ENCODE results near the gene MPZL3. TPM values are rescaled to one million over a fixed set of nuclear protein-coding genes. Genes with fewer than 3 reads are reported as not detected.

MPZL3 gene
- polyA plus RNA-seq, 1 of the 3 experiments (the other 2 are of a cell fraction), result 0.38 TPM

GRCh38 chr11:118210323-118210722 is 41.8 kb downstream of the MPZL3 start (continued):
- no peak for TF ChIP-seq PBX3 (IDR thresholded peaks at IDR 0.05)
- no peak for TF ChIP-seq EP300 (IDR thresholded peaks at IDR 0.05; ENCODE audit: borderline replicate concordance in 1 of 2, low read depth in 1 of 2, low read length in 1 of 2)
- TF ChIP-seq RFX5 (IDR thresholded peaks at IDR 0.05; ENCODE audit: low read length), result no peak
- TF ChIP-seq CTCF (IDR thresholded peaks at IDR 0.05), result no peak
- TF ChIP-seq GATA2 (CRISPR knock-in tag; IDR thresholded peaks at IDR 0.05), result no peak
- no peak for TF ChIP-seq TAF1 (IDR thresholded peaks at IDR 0.05; ENCODE audit: borderline replicate concordance, low read depth, low read length)

GRCh38 chr11:118209033-118209432 is 43.1 kb downstream of the MPZL3 start:
- Histone ChIP-seq H3K27me3 (ENCODE audit: insufficient read depth) (peaks cover 56% of the 10 kb centered on the region), H3K27ac (ENCODE audit: low read depth in 2 of 2, low read length in 1 of 2) (no peak overlapping the region), H3F3A (replicated peaks; ENCODE audit: insufficient read depth) (no peaks in the 10 kb centered on the region), H3K4me3 (ENCODE audit: low read depth in 2 of 2, low read length in 1 of 2) (no peak overlapping the region), H3K4me1 (ENCODE audit: control insufficient read depth in 1 of 2, insufficient read depth in 2 of 2, low read depth in 1 of 2, low read length in 1 of 2) (no peaks in the 10 kb centered on the region), H3K79me2 (ENCODE audit: insufficient read depth) (no peaks in the 10 kb centered on the region), H3K9me2 (no peaks in the 10 kb centered on the region), H3K9me3 (no peaks in the 10 kb centered on the region), H2AFZ (ENCODE audit: low read depth) (no peak overlapping the region), H3K4me2 (no peak overlapping the region), H3K36me3 (replicated peaks in 1 of 2; ENCODE audit: control insufficient read depth in 1 of 2, insufficient read depth in 2 of 2, low read length in 1 of 2) (no peaks in the 10 kb centered on the region), H3K9ac (no peak overlapping the region), H4K20me1 (ENCODE audit: insufficient read depth) (no peaks in the 10 kb centered on the region)
- ChIA-PET POLR2A (no interaction called here), CTCF (interaction anchor here (1.2 kb wide), 1 partner anchor 10 kb away, joined by 3 read pairs; no protein-coding TSS in a partner anchor)
- TF ChIP-seq USF1 (IDR thresholded peaks at IDR 0.05; ENCODE audit: borderline replicate concordance, low read depth) (no peak), FOXJ3 (CRISPR knock-in tag; IDR thresholded peaks at IDR 0.05) (no peak), RXRA (IDR thresholded peaks at IDR 0.05; ENCODE audit: borderline replicate concordance, low read depth) (no peak), USF2 (IDR thresholded peaks at IDR 0.05; ENCODE audit: borderline replicate concordance, low read depth, low read length) (no peak), POLR2AphosphoS5 (IDR thresholded peaks at IDR 0.05; ENCODE audit: low read depth, low read length) (no peak), REST (IDR thresholded peaks at IDR 0.05; ENCODE audit: low read depth, low read length) (no peak), SMC3 (IDR thresholded peaks at IDR 0.05; ENCODE audit: low read depth, low read length) (no peak), TEAD4 (IDR thresholded peaks at IDR 0.05; ENCODE audit: borderline replicate concordance, insufficient read depth) (no peak), FOXM1 (IDR thresholded peaks at IDR 0.05; ENCODE audit: low read depth) (no peak), SIN3A (IDR thresholded peaks at IDR 0.05; ENCODE audit: borderline replicate concordance, low read depth, low read length) (no peak), RFX5 (IDR thresholded peaks at IDR 0.05; ENCODE audit: low read length) (no peak), GATA2 (CRISPR knock-in tag; IDR thresholded peaks at IDR 0.05) (no peak), FOSL2 (IDR thresholded peaks at IDR 0.05; ENCODE audit: borderline replicate concordance, low read depth) (no peak), MEF2A (IDR thresholded peaks at IDR 0.05; ENCODE audit: borderline replicate concordance, low read depth) (no peak), ZBTB33 (IDR thresholded peaks at IDR 0.05; ENCODE audit: borderline replicate concordance, low read depth) (no peak), MXI1 (IDR thresholded peaks at IDR 0.05; ENCODE audit: low read depth, low read length) (no peak)
- WGBS (ENCODE audit: low lambda C conversion rate), result 18% methylated on average over 3 of the region's 3 CpGs
- no peak for DNase-seq

Measured in SK-N-SH (cell line).